NT2/D1 (cell line): ENCODE data around the gene IRF1.

ENCODE experiments used
- SUZ12 ChIP-seq: IDR thresholded peaks from 2 replicates; pipeline ENCODE4 v1.6.1; 2011; ENCODE audit not compliant: insufficient read length, insufficient read depth; ENCODE audit errors: extremely low read depth
- YY1 ChIP-seq: IDR thresholded peaks from 2 replicates; pipeline ENCODE4 v1.6.1; 2011; ENCODE audit not compliant: insufficient read length, insufficient read depth
- ZNF274 ChIP-seq: IDR thresholded peaks from 2 replicates; pipeline ENCODE4 v1.6.1; 2011; ENCODE audit warnings: mild to moderate bottlenecking, low read depth, low read length

- TF ChIP-seq YY1 (no peak), ZNF274 (no peak), SUZ12 (no peak)
Observed at GRCh38 chr5:132466433-132467286, 23.9 kb downstream of the IRF1 start.
